Fibroblast of gingiva (primary cell): ENCODE results near the gene INSIG1.

ENCODE experiments used
- DNase-seq: peaks from one replicate; pipeline ENCODE4 v3.0.0-alpha.2; 2011; ENCODE audit warnings: low read depth

The INSIG1 gene

DNA sequence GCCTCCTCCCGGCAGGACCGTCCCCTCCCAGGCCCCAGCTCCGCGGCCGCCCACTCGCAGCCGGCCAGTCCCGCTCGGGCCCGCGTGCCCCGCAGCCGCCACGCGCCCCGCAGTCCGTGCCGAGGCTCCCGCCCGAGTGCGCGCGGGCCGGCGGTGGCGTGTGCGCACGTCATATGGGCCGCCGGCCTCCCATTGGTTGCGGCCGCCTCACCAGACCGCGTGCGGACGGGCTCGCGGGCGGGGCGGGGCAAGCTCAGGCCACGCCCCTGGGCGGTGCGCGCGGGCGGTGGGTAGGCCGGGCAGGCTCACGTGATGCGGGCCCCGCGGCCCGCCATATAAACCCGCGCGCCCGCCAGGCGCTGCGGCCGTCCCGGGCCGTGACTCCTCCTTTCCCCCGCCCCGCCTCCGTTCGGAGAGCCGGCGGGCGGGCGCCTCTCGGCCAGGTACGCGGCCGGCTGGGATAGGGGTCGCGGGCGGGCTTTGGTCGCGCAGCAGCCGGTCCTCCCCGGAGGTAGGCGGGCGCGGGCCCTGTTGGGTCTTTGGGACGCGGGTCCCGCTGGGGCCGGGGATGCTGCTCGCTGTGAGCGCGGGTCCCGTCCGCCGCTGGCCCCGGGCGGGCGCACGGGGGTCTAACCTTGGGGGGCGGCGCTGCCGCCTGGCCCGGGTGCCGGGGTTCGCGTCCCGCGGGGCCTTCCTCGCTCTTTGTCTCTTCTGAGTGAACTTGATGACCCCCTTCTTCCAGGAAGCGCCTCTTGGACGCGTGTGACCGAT is at the start of gene INSIG1:
Gene INSIG1, plus strand, starts transcription at position 362 of the 771 bp plus-strand sequence. Its CDS starts 408 bp downstream, at position 770.
- DNase-seq = peak; percentile 96

DNA sequence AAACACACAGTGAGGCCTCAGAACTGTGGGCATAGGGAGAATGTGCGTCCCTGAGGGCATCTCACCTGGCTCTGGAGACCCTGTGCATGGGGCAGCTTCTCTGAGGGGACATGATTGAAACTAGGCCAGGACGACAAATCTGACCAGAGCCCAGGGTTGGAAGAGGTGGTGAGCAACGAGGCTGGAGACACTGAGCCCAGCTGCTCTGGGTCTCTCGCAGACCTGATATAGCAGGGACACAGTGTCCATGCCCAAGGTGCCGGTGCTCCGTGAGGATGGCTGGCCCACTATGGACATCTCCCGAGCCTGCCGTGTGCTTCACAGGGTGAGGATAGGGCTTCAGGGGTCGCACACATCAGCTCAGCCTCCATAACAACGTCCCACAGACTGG is 49.3 kb upstream of the INSIG1 start:
- no peak for DNase-seq

DNA sequence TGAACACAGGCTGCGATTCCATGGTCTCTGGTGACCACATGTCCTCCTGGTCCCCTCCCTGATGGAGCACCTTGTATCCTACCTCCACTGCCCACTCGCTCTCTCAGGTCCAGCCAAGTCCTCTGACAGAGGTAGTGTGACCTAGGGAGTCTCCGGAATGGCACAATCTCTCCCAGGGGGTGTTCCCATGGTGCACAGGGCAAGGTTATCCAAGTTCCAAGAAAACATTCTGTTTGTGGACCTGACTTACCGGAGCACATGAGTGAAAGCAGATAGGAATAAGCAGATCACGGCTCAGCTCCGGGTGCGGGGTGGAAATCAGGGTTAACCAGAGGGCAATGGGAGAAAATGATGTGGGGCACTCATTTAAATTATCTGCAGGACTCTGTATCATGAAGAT is 45.8 kb upstream of the INSIG1 start:
- no peak for DNase-seq

DNA sequence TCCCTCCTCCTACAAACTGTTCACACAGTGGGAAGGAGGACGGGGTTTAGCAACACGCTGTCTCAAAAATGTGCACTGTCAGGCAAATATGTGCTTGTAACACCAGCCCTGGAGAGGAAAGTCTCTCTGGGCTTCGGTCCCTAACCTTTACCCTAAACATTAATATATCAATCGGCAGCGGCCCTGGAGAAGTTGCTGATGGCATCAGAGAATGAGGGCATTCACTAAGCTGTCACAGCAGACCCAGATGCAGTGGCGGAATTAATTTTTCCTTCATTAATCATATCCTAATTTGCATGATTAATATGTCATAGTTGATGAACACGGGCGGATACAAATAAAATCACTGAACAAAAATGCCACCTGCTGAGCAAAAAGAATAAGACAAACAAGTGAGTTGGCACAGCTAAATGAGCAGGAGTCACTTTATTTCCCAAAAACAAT is 45.2 kb upstream of the INSIG1 start:
- DNase-seq = peak; percentile 80

DNA sequence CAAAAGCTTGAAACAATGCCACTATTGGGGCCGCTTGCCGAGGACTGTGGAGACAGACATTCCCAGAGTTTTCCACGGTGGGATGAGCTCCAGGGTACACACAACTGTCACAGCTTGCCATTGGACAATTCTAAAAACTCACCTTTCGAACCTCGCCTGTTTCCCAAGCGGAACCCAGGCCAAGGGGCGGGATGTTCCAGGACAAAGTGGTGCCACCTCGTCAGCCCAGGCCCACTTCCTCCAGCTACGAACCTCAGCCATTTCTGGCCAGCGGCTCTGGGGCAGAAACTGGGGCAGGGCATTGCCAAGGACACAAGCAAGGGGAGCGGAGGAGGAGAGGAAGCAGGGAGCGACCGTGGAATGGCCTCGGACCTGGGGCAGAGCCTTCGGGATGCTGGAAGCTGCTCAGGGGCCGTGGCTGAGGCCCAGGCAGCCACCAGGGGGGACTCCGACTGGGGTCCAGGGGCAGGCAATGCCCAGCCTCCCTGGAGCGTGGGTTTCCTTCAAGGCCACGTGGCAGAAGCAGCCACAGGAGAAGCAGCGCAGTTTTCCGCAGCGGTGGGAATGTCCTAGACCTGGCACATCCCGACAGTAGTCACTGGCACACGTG is 44.7 kb upstream of the INSIG1 start:
- no peak for DNase-seq

DNA sequence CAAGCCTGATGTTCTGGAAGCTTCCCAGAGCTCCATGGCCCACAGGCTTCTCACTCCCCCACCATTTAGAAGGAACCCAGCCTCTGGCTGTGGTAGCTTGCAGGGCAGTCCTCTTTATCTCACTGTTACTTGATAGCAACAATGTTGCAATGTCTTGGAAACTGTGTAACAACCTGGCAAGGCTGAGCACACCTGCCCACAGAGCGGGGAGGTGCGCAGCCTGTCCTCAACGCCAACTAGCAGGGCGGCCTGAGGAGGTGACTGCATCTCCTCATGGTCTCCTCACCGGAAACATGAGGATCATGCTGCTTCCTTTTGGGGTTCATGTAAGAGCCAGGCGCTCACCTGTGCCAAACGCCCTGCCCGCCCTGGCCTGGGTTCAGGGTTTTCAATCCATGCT is 43.7 kb upstream of the INSIG1 start:
- DNase-seq = no peak

DNA sequence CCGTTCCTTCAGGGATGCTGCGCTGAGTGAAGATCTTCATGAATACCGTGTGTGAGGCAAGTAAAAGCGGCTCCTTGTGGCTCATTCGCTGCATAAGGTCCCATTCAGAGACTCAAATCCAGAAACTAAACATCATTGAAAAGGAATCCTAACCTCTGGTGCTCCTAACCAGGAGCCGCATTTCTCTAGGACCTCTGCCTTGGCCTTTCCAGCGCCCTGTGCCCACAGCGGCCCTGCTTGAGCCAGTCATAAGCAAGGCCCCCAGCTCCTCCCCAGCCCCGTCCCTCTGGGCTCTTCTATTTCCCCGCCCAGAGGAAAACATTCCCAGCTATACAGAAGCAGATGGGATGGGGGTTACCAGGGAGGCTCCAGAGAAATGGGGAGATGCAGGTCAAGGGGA is 42.6 kb upstream of the INSIG1 start:
- no peak for DNase-seq

DNA sequence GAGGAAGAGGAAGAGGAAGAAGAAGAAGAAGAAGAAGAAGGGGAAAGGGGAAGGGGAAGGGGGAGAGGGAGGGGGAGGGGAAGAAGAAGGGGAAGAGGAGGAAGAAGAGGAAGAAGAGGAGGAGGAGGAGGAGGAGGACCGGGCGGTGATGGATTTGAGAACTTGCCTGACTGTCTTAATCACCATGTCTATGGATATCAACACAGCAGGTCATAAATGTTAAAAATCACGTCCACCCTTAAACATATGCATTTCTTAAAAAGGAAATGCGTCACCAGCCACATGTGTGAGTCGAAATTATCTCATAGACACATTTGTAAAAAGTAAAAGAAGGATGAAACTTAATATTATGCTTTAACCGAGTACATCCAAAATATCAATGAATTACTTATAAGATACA is 42.1 kb upstream of the INSIG1 start:
- DNase-seq = no peak

DNA sequence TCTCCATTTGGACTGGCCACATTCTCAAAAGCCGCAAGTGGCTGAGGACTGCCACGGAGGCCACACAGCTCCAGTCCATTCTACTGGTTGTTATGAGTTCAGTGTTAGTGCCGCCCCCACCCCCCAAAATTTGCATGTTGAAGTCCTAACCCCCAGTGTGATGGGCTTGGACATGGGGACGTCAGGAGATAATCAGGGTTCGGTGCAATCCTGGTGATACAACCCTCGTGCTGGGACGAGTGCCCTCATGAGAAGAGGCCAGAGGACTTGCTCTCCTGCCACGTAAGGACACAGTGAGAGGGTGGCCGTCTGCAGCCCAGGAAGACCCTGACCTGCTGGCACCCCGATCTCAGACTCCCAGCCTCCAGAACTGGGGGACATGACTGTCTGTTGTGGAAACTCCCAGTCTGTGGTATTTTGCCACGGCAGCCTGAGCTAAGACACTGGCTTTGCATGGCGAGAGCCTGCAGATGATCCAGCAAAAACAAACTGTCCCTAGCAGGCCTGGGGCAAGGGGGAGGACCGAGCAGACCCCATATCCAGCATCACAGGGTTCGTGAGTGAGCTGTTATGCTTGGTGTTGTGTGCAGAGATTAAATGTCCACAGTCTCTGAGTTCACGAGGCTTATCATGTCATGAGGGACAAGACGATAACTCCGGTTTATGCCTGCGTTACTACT is 41.5 kb upstream of the INSIG1 start:
- DNase-seq = no peak

DNA sequence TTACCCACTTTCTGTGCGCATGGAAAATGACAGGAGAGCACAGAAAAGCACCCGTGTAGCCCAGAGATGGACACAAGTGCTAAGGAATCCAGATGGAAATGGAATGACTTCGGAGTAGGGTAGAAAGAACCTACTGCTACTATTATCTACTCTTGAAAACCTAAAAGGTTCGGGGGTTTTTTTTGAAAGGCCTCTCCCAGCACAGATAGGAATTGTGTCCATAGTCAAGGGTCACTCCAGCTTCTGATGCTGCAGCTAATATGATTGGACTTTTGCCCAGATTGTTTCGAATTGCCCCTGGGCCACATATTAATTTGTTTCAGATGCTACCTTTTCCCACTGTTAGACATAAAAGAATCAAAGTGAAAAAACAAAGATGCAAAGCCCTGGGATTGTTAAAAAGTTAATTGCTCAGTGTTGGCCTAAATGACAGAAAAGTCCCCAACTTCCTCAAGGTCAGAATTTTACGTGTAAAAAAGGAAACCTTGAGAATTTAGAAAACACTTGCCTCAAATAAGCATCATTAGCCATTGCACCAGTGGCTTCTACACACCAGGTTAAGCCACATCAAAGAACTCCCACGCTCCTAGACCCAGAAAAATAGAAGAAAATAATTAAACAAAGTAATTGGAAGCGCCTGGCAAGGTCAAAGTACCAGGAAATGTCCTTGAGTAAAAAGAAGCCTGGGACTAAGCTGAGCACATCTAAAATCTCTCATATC is 40.8 kb upstream of the INSIG1 start:
- peak; percentile 28 for DNase-seq

DNA sequence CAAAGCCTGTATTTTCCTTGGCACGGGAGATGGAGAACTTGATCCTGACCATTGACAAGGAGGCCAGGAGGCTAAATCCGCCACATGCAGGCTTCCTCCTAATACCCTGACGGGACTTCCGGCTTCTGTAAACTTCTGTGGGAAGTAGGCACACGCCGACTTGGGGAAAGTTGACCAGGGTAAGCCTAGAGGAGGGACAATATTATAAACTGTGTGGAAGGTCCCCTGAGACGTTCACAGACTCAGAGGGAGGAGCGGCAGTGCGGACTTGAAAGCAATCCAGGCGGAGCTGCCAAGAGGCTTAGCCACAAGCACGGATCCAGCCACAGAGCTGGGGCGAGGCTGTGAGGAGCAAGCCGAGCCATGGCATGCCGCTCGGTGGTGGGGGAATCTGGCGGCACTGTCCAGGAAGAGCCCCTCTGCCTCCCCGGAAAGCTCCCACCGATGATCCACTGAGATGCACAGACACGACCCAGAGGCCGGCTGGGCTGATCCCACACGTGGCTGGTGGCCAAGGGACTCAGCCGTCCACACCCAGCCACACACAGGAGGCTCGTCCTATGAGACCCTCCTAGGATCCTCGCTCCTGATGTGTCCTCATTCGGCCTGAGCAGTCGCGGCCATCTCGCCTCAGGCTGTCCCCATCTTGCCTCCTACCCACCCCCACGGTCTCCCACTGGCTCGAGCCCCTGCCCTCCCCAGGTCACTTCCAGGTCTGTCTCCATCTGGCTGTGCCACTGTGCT is 40.0 kb upstream of the INSIG1 start:
- DNase-seq = peak; percentile 98

DNA sequence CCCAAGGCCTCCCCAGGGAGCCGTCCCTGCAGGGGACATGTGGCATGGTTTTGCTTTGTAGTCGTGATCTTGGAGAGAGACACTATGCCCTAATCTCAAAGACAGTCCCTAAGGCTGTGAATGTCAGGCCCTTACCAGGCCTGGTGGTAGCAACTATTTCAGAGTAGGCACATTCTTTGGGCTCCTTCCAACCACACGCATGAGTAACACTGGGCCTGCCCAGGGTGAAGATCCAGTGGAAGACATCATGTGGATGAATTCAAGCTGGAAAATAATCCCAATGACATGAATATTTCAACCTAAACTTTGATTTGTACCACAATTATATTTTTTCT is 39.5 kb upstream of the INSIG1 start:
- DNase-seq = peak; percentile 95

DNA sequence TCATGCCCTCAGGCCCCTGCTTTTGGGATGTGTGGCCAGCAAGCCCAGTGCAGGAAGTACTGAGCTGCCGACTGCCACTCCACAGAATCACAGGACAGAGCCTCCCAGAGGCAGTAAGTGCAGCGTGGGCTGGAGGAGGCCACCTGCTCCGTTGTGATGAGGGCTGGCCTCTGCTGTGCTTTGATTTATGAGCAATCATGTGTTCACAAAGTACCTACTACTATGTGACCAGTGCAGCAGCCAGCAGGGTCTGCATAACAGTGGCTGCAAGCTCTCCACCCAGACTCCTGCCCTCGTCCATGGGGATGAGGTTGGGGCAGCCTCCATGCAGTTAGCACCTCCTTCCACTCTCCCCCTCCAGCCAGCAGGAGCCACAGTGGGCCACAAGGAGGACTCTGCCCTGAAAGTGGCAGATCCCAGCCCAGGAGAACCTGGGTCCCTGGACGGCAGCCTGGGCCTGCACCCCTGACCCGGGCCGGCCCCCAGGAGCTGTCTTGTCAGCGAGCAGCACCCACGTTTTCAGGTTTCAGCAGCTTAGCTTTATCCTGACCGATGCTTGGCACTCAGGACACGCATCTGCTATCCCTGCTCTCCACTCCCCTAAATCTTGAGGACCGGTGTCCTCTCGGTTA is 37.7 kb upstream of the INSIG1 start:
- no peak for DNase-seq

DNA sequence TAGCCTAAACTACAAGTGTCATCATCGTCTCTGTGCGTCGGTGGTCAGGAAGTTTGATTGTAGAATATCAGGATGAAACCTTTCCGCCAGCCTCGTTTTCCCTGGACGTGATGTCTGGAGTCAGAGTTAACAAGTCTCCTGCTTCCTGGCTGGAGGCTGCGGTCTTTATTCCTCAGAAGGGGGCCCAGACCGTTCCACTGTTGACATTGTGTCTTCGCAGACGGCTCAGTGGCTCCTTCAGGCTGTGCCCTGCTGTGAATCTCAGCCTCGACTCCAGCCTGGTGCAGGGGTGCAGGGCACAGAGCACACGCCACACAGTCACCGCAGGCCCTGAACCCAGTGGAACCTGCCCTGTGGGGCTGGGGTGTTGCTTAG is 37.2 kb upstream of the INSIG1 start:
- DNase-seq = no peak

DNA sequence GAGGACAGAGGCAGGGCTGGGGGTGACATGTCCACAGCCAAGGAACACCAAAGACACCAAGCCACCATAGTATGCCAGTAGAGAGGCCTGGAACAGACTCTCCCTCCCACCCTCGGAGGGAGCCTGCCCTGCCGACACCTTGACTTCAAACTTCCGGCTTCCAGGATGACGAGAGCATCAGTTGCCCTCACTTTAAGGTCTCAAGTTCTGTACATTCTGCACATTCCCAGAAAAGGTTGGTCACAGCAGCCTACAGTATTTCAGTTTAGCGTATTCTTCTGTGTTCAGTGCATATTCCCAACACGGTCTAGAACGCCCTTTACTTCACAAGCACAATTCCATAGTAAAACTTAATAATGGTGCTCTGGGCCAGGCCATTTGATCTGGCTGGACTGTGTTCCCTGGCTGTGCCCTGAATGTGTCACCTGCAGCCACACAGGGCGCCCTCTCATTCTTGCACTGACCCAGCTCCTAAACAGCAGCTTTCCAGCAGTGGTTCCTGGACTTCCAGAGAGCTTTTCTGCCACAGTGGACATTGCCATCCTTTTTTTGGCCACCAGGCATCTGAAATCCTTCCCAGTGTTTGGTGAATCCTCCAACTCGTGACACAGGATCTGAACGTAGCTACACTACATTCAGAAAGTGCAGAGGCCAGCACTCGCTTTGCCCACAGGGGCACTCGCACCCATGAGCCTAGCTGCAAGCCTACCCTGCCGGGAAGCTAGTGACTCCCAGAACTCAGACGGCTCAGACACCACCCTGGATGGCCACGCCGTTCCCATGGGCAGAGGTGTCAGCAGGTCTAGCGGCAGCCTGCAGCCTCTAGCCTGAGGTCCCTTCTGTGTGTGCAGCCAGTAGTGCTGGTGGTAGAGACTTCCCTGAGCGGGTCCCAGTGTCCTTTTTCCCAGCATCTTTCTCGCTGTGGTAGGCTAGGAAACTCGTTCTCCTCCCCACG is 36.4 kb upstream of the INSIG1 start:
- no peak for DNase-seq

DNA sequence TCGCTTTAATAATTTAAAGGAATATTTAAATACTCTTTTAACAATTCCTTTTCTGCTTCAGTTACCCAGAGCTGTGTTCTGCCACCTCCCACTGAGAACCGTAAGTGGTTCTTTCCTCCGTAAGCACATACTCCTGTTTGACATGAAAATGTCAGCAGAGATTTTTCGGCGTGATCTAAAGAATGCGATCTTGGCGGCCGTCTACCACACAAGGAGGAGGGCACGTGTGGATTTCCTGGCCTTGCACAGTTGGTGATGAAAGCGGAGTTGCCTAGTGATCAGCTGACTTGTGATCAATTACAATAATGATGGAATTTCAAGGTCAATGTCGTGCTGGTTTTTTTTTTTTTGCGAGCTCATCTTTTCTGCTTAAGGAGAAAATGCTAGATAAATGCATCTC is 35.6 kb upstream of the INSIG1 start:
- DNase-seq = no peak

DNA sequence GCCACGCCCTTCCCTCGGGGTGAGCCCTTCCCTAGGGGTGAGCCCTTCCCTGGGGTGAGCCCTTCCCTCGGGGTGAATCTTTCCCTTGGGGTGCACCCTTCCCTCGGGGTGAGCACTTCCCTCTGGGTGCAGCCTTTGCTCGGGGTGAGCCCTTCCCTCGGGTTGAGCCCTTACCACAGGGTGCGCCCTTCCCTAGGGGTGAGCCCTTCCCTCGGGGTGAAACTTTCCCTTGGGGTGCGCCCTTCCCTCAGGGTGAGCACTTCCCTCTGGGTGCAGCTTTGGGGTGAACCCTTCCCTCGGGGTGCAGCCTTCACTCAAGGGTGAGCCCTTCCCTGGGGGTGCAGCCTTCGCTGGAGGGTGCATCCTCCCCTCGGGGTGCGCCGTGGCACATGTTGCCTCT is 34.6 kb upstream of the INSIG1 start:
- DNase-seq = no peak

DNA sequence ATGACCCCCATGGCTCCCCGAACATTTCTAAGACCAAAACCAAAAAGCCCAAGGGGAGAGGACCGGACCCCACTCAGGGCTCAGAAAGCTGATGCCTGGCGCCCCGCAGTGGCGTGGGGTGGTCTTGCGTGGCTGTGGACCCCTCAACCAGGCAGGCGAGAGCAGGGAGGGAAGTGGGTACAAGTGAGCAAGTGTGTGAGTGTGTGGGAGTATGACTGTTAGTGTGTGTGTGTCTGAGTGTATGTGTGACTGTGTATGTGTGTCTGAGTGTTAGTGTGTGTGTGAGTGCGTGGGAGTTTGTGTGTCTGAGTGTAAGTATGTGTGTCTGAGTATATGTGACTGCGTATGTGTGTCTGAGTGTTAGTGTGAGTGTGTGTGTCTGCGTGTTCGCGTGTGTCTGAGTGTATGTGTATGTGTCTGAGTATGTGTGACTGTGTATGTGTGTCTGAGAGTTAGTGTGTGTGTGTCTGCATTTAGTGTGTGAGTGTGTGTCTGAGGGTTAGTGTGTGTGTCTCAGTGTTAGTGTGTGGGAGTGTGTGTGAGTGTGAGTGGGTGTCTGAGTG is 34.0 kb upstream of the INSIG1 start:
- no peak for DNase-seq

DNA sequence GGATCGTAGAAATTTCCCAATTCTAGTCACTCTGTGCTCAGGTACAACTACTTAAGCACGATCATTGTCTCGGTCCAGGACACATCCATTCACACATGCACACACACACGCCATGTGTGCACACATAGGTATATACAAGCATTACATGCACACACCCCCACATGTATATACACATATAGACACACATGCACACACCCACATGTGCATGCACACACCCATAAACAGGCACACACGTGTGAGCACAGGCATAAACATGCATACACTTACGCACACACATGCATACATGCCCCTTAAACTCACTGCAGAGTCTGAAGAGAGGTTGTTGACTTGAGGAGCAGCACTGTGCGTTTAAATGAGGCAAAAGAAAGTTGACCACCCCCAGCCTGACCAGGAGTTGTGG is 32.5 kb upstream of the INSIG1 start:
- DNase-seq = no peak

DNA sequence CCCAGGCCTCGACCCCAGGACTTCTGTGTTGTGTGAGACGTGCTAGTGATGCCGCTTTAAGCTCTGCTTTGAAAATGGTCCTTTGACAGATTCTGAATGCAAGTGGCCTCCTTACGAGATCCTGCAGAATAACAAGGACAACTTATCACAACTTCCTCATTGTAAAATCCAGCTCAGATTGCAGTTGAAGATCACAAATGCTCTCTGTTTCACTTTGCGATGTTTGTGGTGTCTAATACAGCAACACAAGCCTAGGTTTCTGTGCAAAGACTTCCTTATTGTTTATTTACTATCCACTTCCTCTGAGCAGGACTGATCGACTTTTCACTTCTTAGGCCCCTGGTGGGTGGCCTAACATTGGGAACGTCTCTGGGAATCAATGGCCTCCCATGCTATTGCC is 31.7 kb upstream of the INSIG1 start:
- no peak for DNase-seq
